ENCODE results near the gene THRAP3.

GRCh38 chr1:36239941-36240637 is 15.8 kb downstream of the THRAP3 start:
- TF ChIP-seq HDGF (IDR thresholded peaks at IDR 0.05) (no peak), CHD7 (IDR thresholded peaks at IDR 0.05; ENCODE audit: low read depth, low read length) (no peak), YY1 (IDR thresholded peaks at IDR 0.05; ENCODE audit: borderline replicate concordance in 1 of 3, control insufficient read depth in 1 of 3, extremely low read depth in 1 of 3, insufficient read depth in 3 of 3, insufficient read length in 1 of 3, insufficient replicate concordance in 2 of 3, low read depth in 1 of 3, low read length in 2 of 3) (no peak), POLR2AphosphoS5 (IDR thresholded peaks at IDR 0.05; ENCODE audit: control insufficient read depth, insufficient read depth, low read depth, low read length) (no peak), ZKSCAN8 (CRISPR knock-in tag; IDR thresholded peaks at IDR 0.05) (no peak), MLX (CRISPR knock-in tag; conservative IDR thresholded peaks at IDR 0.05) (no peak), ZZZ3 (IDR thresholded peaks at IDR 0.05) (no peak), CTCF (IDR thresholded peaks at IDR 0.05 in 2 of 3, conservative IDR thresholded peaks at IDR 0.05 in 1 of 3; ENCODE audit: insufficient read depth in 2 of 3, low read depth in 1 of 3, low read length in 3 of 3) (no peak), TBP (optimal IDR thresholded peaks at IDR 0.05; ENCODE audit: low read depth, low read length) (no peak), XRCC3 (IDR thresholded peaks at IDR 0.05) (no peak), EZH2 (IDR thresholded peaks at IDR 0.05; ENCODE audit: borderline replicate concordance, low read depth, low read length) (no peak), TCF3 (CRISPR knock-in tag; IDR thresholded peaks at IDR 0.05) (no peak), ZBED1 (IDR thresholded peaks at IDR 0.05) (no peak)

All from K562 (cell line).